HepG2 (cell line): ENCODE data around the gene TBC1D24. TPM values are rescaled to one million over a fixed set of nuclear protein-coding genes. Genes with fewer than 3 reads are reported as not detected.

Experiments
- BRF2 ChIP-seq: sonication (generic); formaldehyde crosslinking; IDR thresholded peaks from 2 replicates; pipeline ENCODE4 v1.8.1; 2022; ENCODE audit warnings: mild to moderate bottlenecking, missing genetic modification reagents
- EED ChIP-seq: sonication (generic); formaldehyde crosslinking; IDR thresholded peaks from 2 replicates; pipeline ENCODE4 v1.5.0; 2020; ENCODE audit warnings: mild to moderate bottlenecking, missing genetic modification reagents
- GPBP1L1 ChIP-seq: sonication (generic); formaldehyde crosslinking; IDR thresholded peaks from 2 replicates; pipeline ENCODE4 v1.5.0; 2020; ENCODE audit warnings: mild to moderate bottlenecking, missing genetic modification reagents
- IKZF5 ChIP-seq: IDR thresholded peaks from 2 replicates; pipeline ENCODE4 v1.6.1; 2018; ENCODE audit warnings: missing genetic modification reagents, mild to moderate bottlenecking, missing compliant biosample characterization
- MED1 ChIP-seq: sonication (generic); formaldehyde crosslinking; IDR thresholded peaks from 2 replicates; pipeline ENCODE4 v1.4.0; 2020; ENCODE audit warnings: missing genetic modification reagents
- NFYB ChIP-seq: sonication (generic); formaldehyde crosslinking; IDR thresholded peaks from 2 replicates; pipeline ENCODE4 v1.4.0; 2020; ENCODE audit warnings: missing genetic modification reagents
- PRDM15 ChIP-seq: sonication (generic); formaldehyde crosslinking; IDR thresholded peaks from 2 replicates; pipeline ENCODE4 v1.4.0; 2020; ENCODE audit warnings: missing genetic modification reagents
- PRMT3 ChIP-seq: sonication (generic); formaldehyde crosslinking; IDR thresholded peaks from 2 replicates; pipeline ENCODE4 v1.8.1; 2022; ENCODE audit warnings: low read depth, mild to moderate bottlenecking, moderate library complexity, missing genetic modification reagents, borderline replicate concordance
- ZNF180 ChIP-seq: sonication (generic); formaldehyde crosslinking; IDR thresholded peaks from 2 replicates; pipeline ENCODE4 v1.4.0; 2020; ENCODE audit warnings: low read depth, missing genetic modification reagents, borderline replicate concordance
- ZNF30 ChIP-seq: sonication (generic); formaldehyde crosslinking; IDR thresholded peaks from 2 replicates; pipeline ENCODE4 v1.5.0; 2020; ENCODE audit warnings: mild to moderate bottlenecking, missing genetic modification reagents
- ZNF335 ChIP-seq: sonication (generic); formaldehyde crosslinking; IDR thresholded peaks from 2 replicates; pipeline ENCODE4 v1.4.0; 2020; ENCODE audit warnings: missing genetic modification reagents
- ZNF576 ChIP-seq: sonication (generic); formaldehyde crosslinking; IDR thresholded peaks from 2 replicates; pipeline ENCODE4 v1.4.0; 2020; ENCODE audit warnings: mild to moderate bottlenecking, missing genetic modification reagents
- polyA plus RNA-seq, 8 experiments: library from polyadenylated mRNA; depleted of rRNA in 3 of 8; stranded (reverse) in 7 of 8; unstranded in 1 of 8; fragments of >200 nt; fragmentation: Illumina TruSeq in 4 of 8; extraction: Trizol in 4 of 8; gene quantifications; 2 replicates each; pipeline versions ENCODE4 v1.2.1 to v1.2.3, GENCODE V29; 2011 to 2016; ENCODE audit warnings: low read depth in 4 of 8, missing spikeins in 1 of 8, mixed read lengths in 1 of 8; ENCODE audit not compliant: insufficient read depth in 1 of 8
- total RNA-seq, 5 experiments: library from RNA; depleted of rRNA; stranded (reverse); fragments of >200 nt; fragmentation: Illumina TruSeq; extraction: Trizol; gene quantifications; 2 replicates each; pipeline ENCODE4 v1.2.3, GENCODE V29; 2016; ENCODE audit warnings: low read depth in 1 of 5

The TBC1D24 gene
- total and polyA plus RNA-seq, 2 of the 13 experiments (the other 11 are each of a cell fraction or from before 2014, with no cell fraction given) = 7.7 to 13.7 TPM

- no peak for TF ChIP-seq PRDM15 (CRISPR knock-in tag)
- TF ChIP-seq NFYB (CRISPR knock-in tag) = no peak
- TF ChIP-seq MED1 (CRISPR knock-in tag) = no peak
- TF ChIP-seq IKZF5 (CRISPR knock-in tag) = no peak
- TF ChIP-seq ZNF335 = no peak
- TF ChIP-seq ZNF180 = no peak
- no peak for TF ChIP-seq ZNF576 (CRISPR knock-in tag)
- no peak for TF ChIP-seq BRF2
- TF ChIP-seq GPBP1L1 = no peak
- TF ChIP-seq ZNF30 (CRISPR knock-in tag) = no peak
- TF ChIP-seq EED (CRISPR knock-in tag) = no peak
- no peak for TF ChIP-seq PRMT3
These were observed 17.4 kb downstream of the TBC1D24 start (continued) for GRCh38 chr16:2492292-2492691.
